Breast epithelium (tissue), 3 donors: ENCODE results near the gene TBX5.

Experiments used
- POLR2A ChIP-seq: fragments of 450-650 bp; IDR thresholded peaks from one replicate; pipeline ENCODE4 v1.6.1; 2016; ENCODE audit warnings: antibody characterized with exemption, mild to moderate bottlenecking, moderate library complexity
- POLR2AphosphoS5 ChIP-seq, 3 donors: sonication (generic); formaldehyde crosslinking; IDR thresholded peaks; one replicate each; pipeline ENCODE4 v1.6.1; 2017; ENCODE audit warnings: antibody characterized with exemption in 3 of 3
- TF ChIP-seq, protein P1 (sequence below), 3 donors: fragments of 450-650 bp; IDR thresholded peaks; one replicate each; pipeline ENCODE4 v1.5.1; 2016 to 2017; ENCODE audit warnings: antibody characterized with exemption in 3 of 3, mild to moderate bottlenecking in 3 of 3, moderate library complexity in 3 of 3

DNA sequence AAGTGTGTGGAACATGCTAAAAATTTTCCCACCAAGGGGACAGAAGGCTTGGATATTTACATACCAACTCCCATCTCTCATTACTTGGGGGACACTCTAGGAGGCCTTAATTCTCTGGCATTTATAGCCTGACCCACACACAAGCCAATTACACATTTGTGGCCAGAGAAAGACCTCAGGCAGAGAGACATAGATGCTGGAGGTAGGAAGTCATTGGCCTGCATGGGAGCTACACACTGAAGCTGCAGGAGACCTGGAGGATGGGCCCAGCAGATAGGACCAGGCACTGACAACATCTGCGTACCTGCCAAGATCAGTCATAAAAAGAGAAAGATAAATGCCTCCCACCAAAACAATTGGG, 61.7 kb downstream of the TBX5 start:
- TF ChIP-seq POLR2AphosphoS5 (IDR thresholded peaks at IDR 0.05) (no peak), POLR2A (no peak)
- TF ChIP-seq, protein P1, sequence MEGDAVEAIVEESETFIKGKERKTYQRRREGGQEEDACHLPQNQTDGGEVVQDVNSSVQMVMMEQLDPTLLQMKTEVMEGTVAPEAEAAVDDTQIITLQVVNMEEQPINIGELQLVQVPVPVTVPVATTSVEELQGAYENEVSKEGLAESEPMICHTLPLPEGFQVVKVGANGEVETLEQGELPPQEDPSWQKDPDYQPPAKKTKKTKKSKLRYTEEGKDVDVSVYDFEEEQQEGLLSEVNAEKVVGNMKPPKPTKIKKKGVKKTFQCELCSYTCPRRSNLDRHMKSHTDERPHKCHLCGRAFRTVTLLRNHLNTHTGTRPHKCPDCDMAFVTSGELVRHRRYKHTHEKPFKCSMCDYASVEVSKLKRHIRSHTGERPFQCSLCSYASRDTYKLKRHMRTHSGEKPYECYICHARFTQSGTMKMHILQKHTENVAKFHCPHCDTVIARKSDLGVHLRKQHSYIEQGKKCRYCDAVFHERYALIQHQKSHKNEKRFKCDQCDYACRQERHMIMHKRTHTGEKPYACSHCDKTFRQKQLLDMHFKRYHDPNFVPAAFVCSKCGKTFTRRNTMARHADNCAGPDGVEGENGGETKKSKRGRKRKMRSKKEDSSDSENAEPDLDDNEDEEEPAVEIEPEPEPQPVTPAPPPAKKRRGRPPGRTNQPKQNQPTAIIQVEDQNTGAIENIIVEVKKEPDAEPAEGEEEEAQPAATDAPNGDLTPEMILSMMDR (IDR thresholded peaks at IDR 0.05), result no peak
